AG20443 (cell line): ENCODE results near the gene DPYSL4.
"Not testable (repeated sequence)": the region's sequence is repeated elsewhere in the genome, so short reads cannot be mapped to it uniquely, and the experiment has no call there.

ENCODE experiments used
- DNase-seq: peaks from one replicate; pipeline ENCODE4 v3.0.0; 2012; ENCODE audit warnings: low spot score, mixed read lengths

DPYSL4 gene

GRCh38 chr10:132206806-132207535, 20.2 kb downstream of the DPYSL4 start:
- no peak for DNase-seq

DNA sequence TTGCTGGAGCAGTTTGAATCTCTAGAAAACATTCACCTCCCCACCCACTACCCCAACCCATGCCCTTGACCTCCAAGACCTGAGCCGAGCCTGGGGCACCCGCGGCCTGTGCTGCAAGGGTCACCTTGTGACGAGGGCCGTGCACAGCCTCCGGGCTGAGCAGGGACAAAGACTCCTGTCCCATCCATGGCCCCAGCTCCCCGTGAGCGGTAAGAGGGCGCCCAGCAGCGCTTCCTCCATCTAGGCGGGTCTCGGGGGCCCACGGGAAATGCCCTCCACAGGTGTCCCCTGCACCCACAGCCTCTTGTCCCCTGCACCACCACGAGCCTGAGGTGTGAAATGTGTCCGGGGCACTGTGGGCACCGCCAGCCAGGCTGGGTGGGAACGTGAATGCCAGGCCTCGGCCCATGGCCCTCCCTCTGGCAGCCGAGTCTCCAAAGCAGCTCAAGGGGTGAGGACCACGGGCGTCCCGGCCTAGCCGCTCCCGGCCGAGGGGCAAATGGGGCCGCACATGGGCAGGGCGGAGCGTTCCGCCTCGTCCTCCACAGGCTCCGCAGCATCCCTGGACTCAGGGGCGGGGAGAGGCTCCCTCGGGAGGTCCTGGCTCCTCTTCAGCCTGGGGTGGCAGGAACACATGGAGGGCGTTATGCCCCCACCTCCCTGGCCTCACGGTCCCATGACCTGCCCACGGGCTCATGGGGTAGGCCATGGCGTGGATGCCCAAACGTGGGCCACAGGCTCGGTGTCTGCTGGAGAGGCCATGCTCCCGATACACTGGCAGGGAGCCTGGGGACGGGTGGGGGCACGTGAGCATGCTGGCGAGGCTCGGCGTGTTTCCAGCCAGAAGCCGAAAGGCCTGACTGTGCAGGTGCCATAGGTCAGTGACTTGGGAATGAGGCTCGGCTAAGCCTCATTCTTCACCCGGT, 21.1 kb downstream of the DPYSL4 start:
- DNase-seq: no peak

- no peak for DNase-seq
These were observed 21.8 kb downstream of the DPYSL4 start for GRCh38 chr10:132208462-132209050.

- peak; percentile 80 for DNase-seq
These were observed 22.4 kb downstream of the DPYSL4 start for GRCh38 chr10:132209130-132209529.

GRCh38 chr10:132209978-132210530, 23.3 kb downstream of the DPYSL4 start:
- DNase-seq: no peak

DNA sequence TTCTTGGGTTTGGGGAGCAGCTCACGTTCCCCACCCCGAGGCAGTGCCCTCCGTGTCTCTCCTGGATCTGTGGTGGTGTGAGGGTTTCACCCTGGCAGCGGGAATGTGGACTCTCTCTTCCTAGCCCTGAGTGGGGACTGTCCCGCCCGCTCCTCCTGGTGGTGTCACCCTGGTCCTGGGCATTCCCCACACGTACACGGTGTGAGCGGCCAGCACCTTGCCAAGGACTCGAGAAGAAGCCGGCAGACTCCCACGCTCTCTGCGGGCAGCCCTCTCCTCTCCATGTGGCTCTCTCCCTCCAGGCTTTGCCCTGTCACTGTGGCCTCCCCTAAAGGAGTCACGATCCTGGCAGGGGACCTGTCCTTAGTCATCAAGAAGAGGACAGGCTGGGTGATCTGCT, 24.0 kb downstream of the DPYSL4 start:
- no peak for DNase-seq

DNA sequence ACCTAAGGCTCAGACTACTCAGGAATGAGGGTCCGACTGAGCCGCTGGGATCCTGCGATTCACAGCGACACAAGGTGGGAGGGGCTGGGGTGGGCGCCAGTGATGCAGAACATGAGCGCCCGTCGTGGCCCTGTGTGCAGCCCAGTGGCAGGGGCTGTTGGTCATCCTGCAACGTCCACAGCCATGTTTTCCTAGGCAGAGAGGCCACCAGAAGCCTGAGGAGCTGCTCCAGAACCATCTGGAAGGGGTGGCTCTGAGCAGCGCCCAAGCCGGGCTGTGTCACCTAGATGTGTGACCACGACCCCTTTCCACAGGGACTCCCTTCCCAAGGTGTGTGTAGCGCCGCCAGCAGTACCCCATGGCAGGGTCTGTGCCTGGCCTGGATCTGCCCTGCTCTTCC, 24.5 kb downstream of the DPYSL4 start:
- no peak for DNase-seq

GRCh38 chr10:132212816-132213215, 26.1 kb downstream of the DPYSL4 start:
- no peak for DNase-seq

GRCh38 chr10:132213917-132214316, 27.2 kb downstream of the DPYSL4 start:
- no peak for DNase-seq

DNA sequence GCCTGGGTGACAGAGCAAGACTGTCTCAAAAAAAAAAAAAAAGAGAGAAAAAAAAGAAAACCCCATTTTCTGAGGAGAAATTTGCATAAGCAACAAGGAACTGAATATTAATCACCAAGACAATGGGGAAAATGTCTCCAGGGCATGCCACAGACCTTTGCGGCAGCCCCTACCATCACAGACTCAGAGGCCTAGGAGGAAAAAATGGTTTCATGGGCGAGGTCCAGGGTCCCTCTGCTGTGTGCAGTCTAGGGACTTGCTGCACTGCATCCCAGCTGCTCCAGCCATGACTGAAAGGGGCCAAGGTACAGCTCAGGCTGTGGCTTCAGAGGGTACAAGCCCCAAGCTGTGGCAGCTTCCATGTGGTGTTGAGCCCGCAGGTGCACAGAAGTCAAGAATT, 29.7 kb downstream of the DPYSL4 start:
- not testable (repeated sequence) for DNase-seq

DNA sequence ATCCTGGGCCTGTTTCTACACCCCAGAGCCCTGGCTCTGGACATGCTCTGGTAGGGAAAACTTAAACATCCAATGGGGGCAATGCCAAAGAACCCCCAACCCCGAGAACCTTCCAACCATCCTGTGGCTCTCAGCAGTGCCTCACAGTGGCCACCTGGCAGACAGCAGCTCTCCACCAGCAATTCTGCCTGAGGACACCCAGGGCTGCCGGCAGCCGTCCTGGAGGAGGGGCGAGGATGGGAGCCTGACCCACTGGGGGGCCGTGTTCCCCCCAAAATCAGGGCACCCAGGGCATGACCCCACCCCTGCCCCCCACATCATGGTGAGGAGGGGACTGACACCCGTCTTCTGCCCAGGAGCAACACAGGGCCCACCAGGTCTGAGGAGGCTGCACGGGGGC, 32.7 kb downstream of the DPYSL4 start:
- DNase-seq: no peak

- DNase-seq: no peak
These were observed 33.3 kb downstream of the DPYSL4 start for GRCh38 chr10:132220061-132220460.

- not testable (repeated sequence) for DNase-seq
These were observed 34.2 kb downstream of the DPYSL4 start for GRCh38 chr10:132220996-132221395.

- DNase-seq: no peak
These were observed 36.0 kb downstream of the DPYSL4 start for GRCh38 chr10:132222726-132223125.

DNA sequence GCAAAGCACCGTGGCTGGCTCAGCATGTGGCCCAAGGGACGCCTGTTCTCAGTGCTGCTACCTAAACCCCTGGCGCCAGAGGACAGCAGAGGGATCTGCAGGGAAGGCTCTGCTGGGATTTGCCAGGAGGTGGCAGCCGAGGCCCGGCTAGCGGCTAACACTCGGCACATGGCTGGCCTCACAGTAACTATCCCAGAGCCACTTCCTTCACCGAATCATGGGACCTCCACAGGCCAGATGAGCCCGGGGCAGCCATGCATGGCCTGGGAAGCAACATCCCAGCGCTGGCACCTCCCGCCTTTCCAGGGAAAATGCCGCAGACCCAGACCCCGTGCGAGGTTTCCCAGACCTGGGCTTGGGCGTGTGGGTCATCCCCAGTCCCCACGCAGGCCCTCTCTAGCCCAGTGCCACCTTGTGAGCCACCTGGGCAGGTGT, 36.4 kb downstream of the DPYSL4 start:
- peak; percentile 96 for DNase-seq

GRCh38 chr10:132223611-132224342, 37.0 kb downstream of the DPYSL4 start:
- no peak for DNase-seq

DNA sequence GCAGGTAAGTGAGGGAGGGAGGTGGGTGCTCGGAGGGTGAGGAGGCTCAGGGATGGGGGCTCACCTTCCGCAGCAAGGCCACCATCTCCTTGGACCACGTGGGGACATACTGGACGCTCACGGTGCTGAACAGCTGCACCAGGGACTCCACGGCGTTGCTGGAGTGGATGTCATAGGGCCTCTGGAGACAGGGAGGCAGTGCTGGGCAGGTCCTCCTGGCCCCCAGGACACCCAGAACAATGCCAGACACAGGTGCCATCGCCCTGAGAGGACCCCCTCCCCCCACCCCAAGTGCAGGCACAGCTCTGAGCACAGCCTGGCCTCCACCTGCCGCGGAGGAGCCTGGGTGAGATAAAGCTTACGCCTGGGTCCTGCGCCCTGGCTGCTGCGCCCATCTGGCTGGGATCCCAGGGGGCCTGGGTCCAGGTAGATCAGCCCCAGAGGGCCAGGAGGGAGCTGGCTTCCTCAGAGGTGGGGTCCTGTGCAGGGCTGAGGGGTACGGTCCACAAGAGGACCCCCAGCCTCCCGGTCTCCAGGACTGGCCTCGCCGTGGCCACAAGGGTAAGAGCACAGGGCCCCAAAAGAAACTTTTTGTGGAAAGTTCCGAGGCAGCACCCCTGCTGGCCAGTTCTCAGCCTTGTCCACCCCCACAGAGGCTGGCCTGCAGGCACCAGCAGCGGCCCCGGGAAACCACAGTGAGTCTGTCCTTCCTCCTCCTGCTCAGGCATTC, 37.8 kb downstream of the DPYSL4 start:
- DNase-seq: no peak

- no peak for DNase-seq
These were observed 38.5 kb downstream of the DPYSL4 start for GRCh38 chr10:132225073-132225848.

- DNase-seq: no peak
These were observed 39.1 kb downstream of the DPYSL4 start for GRCh38 chr10:132225849-132226205.
